GM18870 (cell line): Measurements from ENCODE around the gene TCF7L2.

ENCODE experiments used
- ATAC-seq: cut with Tn5 transposase; IDR thresholded peaks from one replicate; pipeline ENCODE4 v1.9.1; 2021; ENCODE audit warnings: moderate library complexity; ENCODE audit not compliant: unreplicated experiment

The TCF7L2 gene

DNA sequence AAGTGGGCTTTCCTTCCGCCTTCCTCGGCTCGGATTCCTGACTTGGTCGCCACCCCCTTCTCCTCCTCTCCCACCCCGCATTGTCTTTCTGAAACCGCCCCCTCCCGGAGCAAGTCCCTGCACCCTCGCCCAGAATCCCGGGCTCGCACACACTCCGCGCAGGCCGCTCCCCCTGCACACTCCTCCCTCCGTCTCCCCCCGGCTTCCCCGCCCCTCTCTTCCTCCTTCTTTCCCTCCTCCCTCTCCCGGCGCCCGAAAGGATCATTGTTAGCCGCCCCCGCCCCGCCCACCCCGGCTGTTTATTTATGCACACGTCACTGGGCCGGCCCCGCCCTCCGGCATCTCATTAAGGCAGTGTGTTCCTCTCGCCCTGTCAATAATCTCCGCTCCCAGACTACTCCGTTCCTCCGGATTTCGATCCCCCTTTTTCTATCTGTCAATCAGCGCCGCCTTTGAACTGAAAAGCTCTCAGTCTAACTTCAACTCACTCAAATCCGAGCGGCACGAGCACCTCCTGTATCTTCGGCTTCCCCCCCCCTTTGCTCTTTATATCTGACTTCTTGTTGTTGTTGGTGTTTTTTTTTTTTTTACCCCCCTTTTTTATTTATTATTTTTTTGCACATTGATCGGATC is at the start of gene TCF7L2:
TSS of gene TCF7L2 (plus strand) at position 373 of the 633 bp plus-strand sequence. CDS start 510 bp downstream, outside the sequence.
- ATAC-seq: no peak

- ATAC-seq: no peak
Observed at GRCh38 chr10:112902730-112903129, 47.3 kb upstream of the TCF7L2 start.

- ATAC-seq: no peak
Observed at GRCh38 chr10:112904000-112904399, 46.0 kb upstream of the TCF7L2 start.

DNA sequence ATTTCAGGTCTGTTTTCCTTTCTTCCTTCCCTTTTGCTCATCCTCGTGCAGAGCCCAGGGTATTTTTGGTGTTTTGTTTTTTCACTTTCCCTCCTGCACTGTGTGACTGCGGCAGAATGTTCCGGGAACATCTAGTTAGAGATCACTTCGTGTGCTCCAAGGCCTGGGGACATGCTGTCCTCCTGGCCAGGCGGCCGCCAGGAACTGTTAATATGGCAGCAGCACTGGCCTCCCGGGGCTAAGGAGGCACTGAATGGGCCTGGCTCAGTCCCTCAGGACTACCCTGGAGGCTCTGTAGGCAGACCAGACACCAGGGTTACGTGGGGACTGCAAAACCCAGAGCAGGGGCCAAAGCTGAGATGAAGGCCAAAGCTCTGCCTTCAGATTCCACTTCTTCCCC is 43.1 kb upstream of the TCF7L2 start:
- no peak for ATAC-seq

GRCh38 chr10:112907893-112908292 is 42.2 kb upstream of the TCF7L2 start:
- no peak for ATAC-seq

DNA sequence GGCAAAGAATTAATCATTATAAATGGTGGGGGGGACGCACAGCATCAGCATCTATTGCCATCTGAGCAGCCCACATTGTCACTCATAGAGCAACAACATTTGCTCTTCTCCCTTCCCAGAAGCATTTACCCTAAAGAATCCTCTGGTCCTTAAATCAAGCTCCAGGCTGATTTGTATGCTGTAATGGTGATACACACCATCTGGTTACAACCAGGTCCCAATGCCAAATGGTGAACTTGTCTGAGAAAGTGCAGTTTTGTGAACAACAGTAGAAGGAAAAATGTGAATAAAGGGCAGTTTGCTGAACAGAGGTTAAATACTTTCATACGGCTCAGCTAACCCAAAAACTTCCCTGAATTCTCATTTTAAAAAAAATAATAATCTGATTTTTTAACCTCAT is 38.8 kb upstream of the TCF7L2 start:
- ATAC-seq: no peak

DNA sequence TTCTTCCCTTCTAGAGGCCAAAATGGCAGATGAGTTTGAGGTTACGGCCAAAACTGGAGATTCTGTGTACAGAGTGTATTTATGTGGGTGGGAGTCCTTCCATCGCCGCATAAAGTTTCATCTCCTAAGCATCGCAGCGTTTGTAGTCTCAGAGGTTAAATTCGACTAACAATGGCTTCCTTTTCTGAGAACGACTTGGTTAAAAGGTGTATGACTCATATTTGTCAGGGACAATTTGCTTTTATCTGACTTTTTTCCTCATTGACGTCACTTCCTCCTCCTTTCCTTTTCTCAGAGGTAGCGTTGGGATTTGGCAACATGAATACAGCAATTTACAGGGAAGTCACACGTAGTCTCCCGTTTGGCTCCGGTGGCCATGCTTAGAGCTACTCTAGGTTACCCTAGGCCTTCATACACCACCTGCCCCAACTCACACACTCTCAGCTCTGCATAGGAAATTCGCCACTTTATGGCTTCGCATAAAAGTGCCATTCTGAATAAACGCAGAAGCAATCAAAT is 37.6 kb upstream of the TCF7L2 start:
- no peak for ATAC-seq

- no peak for ATAC-seq
Observed at GRCh38 chr10:112913255-112913654, 36.8 kb upstream of the TCF7L2 start.

GRCh38 chr10:112913661-112914287 is 36.3 kb upstream of the TCF7L2 start:
- ATAC-seq: no peak

DNA sequence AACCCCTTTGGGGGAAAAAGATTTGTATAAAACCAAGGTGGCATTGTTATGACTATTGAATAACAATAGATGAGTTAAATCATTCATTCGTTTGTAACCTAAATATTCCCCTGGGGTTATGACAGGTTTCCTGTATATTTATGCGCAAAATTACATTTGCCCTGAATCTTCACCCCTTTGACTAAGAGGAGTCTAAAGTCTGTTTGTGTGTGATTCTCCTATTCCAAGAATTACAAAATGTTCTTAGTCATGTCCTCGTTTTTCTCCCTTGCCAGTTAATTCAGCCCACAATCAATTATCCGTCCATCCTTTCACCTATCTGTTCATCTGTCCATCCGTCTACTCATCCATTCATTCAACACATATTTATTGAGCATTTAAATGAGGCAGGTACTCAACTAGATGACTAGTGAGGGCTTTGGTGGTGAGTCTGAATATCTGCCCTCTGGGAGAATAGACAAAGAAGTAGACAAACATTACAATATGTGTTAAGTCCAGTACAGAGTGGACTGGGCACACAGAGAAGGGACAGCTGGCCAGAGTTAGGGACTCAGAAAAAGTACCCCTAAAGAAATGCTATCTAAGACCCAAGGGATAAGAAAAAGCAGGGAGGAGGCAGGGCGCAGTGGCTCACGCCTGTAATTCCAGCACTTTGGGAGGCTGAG is 35.6 kb upstream of the TCF7L2 start:
- no peak for ATAC-seq

DNA sequence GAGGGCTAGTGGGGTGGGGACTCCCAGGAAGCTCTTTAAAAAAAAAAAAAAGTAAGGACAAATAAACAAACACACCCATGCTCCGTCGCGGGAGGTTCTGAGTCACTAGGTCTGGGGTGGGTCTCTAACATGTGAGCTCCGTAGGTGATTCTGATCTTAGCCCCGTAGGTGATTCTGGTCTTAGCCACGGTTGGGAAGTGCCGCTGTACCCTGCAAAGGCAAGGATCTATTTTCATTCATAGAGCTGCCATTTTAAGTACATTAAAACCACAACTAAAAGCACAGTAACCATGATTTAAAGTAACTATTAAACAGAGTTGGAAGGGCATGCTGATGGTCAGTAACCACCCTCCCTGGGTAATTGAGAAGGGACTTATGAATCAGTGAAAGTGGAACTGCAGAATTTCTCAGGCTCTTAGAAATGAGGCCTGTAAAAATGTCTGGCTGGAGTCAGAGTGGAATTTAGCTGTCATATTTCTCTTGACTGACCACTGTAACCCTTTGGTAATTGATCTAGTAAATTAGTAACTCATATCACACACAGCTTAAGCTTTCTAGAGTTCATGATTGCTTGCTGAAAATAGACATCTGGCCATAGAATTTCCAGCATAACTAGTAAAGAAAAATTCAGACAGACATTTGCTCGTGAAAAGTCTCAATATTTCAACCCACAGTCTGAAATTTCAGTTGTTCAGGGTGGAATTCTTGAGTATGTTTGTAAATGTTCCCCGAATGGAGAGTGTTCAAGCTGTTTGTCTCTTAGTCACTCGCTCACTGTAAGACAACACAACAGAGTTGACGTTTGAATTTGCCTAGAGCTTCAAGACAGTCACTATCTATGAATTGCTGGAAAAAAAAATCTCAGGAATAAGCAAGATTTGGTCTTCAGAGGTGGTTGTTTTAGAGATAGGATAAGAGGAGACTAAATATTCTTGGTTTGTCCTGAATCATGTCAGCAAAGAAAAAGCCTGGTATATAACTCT is 34.2 kb upstream of the TCF7L2 start:
- peak; percentile 57 for ATAC-seq

DNA sequence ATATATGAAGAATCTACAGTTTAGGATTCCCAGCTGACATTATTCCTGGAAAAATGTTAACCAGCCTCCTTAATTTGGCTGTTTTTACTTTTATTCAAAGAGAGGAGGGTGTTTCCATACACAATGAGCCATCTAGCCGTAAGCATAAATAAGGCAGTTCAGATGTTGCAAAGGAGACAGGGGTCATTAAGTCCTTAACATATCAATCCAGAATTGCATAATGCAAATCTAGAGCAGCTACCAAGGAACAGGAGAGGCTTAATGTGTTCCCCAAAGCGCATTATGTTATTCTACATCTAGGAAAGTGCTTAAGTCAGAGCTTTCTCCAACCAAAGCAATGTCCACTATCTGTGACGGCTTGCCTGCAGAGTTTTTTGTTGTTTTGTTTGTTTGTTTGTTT is 32.4 kb upstream of the TCF7L2 start:
- no peak for ATAC-seq

- ATAC-seq: no peak
Observed at GRCh38 chr10:112918771-112919170, 31.3 kb upstream of the TCF7L2 start.

DNA sequence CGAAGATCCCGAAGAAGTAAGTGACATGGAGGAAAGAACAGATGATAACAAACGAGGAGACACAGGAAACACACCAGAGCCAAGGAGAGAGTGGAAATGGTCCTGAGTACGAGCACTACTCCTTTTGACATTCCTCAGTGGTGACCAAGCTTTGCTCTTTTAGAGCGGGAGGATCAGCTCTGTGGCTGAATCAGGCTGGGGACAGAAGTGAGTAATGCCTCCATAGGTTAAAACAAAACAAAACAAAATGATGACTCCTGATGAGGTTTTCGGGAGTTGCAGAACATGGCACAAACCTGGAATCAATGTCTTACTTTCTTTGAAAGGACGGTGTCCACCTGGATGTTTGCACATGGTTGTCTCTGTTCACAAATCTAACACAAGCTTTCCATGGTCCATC is 30.3 kb upstream of the TCF7L2 start:
- ATAC-seq: no peak

DNA sequence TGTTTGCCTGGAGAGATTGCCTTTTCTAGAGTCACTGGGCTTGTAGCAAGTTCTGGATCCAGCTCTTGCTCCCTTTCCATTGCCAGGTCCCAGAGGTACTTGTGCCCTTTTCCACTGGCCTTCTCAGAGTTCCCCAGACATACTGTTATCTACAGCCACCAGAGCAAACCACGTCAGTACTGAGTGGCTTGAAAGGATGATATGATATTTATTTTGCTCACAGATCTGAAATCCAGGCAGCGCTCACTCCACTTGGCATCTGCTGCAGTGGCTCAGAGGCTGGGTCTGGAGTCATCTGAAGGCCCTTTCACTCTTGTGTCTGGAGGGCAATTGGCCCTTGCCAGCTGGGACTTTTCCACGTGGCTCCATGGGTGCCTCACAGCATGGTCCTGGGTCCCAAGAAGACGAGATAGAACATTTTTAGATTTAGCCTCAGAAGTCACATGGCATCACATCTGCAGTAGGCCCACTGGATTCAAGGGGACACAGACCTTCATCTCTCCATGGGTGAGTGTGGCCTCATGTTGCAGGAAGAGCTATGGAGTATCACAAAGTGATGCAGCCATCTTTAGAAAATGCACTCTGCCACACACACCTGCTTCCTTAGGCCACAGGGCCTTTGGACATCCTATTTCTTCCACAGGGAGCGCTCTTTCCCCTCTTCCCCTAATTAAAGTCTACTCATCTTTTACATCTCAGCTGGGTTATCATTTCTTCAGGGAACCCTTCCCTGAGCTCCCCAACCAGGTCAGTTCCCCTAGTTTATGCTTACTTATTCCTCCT is 22.9 kb upstream of the TCF7L2 start:
- ATAC-seq: no peak

DNA sequence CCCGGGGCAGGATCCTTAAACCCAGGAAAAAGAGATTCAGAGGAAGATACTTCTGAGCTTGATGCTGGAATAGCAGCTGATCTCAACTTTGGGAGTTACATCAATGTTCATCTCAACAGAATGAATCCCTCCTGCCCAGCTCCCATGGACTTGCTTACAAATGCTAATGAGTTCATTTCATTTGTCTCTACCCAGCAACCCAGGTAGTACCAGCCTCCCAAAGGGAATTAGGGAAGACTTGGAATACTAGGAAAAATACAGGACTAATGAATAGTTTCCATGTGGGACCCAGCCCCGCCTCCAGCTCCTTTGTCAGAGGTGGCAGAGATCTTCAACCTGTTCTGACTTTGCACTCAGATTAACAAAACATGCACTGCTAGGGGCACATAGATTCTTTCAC is 22.1 kb upstream of the TCF7L2 start:
- no peak for ATAC-seq

- no peak for ATAC-seq
Observed at GRCh38 chr10:112932658-112933057, 17.4 kb upstream of the TCF7L2 start.

DNA sequence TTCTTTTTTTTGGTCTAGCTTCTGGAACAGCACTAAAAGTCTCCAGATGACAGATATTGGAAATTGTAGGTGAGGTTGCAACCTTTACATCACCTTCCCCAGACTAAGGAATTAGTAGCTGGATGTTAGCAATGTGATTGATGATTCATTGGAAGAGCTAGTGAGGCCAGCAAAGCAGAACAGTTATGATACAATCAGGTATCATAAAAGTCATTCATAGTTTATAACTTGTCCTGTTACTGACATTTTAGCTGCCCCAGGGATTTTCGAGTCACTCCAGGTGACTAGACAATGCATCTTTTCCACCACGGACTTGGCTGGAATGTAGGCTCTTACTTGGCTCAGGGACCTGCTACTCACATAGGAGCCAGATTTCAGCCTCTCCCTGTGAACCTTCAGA is 15.9 kb upstream of the TCF7L2 start:
- no peak for ATAC-seq

DNA sequence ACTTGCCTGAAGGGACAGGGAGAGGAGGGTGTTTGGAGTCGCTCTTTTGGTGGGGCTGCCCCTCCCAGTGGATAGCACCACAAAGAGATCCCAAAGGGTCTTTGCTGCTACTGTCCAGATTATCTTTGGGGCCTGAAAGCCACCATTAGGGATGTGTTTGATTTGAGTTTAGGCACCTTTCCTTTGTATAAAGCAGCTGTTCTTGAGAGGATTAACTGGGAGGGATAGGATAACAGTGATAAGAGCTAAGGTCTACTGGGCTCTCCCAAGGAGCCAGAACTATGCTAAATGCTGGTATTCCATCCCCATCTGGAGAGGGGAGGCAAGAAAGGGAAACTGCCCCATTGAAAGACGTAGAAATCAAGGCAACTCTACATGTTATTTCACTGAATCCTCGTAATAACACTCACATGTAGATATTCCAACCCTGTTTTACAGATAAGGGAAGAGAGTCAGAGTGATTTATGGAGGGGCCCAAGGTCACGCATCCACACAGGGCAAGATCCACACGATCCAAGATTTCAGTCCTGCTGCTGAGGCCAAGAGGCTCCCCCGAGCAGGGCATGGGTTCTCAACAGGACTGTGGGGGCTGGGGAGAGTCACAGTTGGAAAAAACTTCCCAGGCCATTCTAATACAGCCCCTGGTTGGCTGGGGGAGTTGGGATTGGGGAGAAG is 11.1 kb upstream of the TCF7L2 start:
- no peak for ATAC-seq

DNA sequence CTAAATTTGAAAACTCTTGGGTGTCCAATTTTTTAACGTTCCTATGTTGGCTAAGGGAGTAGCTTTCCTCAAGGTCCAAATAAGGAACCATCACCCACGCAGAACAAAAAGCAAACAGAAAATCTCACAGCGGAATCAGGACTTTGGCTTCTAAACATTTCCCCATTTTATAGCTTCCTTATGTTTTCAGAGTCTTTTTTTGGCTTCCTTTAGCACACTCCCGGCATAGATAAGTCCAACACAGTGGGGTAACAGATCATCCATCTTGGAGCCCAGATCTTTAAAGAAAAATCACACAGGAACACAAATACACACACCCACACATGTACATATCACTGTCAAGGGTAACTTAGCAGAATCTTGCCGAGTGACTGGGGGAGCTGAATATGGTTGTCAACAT is 4.2 kb upstream of the TCF7L2 start:
- no peak for ATAC-seq
